Measurements from ENCODE around the gene B9D1. TPM values are rescaled to one million over a fixed set of nuclear protein-coding genes. Genes with fewer than 3 reads are reported as not detected.

The B9D1 gene
- total RNA-seq, 2 donors from 2014 or later = 7.7 to 9.8 TPM

GRCh38 chr17:19315104-19315503, 47.4 kb downstream of the B9D1 start:
- peak; percentile 69 for DNase-seq (ENCODE audit: low spot score)
- intact Hi-C loops (cut with DNase I) = no loop called here

- peak; percentile 46 for DNase-seq (ENCODE audit: low spot score)
- intact Hi-C loops (cut with DNase I) = loop anchor here in 1 of 2 donors (2.0 kb wide), 1 partner anchor 389 kb away; no protein-coding TSS in a partner anchor
Measured at GRCh38 chr17:19313746-19314651, 48.5 kb downstream of the B9D1 start.

- intact Hi-C loops (cut with DNase I) = loop anchor here in 1 of 2 donors (2.0 kb wide), 1 partner anchor 390 kb away; no protein-coding TSS in a partner anchor
- peak; percentile 26 for DNase-seq (ENCODE audit: low spot score)
Measured at GRCh38 chr17:19313066-19313745, 49.3 kb downstream of the B9D1 start.

GRCh38 chr17:19312406-19312805, 50.1 kb downstream of the B9D1 start:
- DNase-seq (ENCODE audit: low spot score) = peak; percentile 59
- intact Hi-C loops (cut with DNase I) = loop anchor here in 1 of 2 donors (2.0 kb wide), 1 partner anchor 390 kb away; no protein-coding TSS in a partner anchor

DNA sequence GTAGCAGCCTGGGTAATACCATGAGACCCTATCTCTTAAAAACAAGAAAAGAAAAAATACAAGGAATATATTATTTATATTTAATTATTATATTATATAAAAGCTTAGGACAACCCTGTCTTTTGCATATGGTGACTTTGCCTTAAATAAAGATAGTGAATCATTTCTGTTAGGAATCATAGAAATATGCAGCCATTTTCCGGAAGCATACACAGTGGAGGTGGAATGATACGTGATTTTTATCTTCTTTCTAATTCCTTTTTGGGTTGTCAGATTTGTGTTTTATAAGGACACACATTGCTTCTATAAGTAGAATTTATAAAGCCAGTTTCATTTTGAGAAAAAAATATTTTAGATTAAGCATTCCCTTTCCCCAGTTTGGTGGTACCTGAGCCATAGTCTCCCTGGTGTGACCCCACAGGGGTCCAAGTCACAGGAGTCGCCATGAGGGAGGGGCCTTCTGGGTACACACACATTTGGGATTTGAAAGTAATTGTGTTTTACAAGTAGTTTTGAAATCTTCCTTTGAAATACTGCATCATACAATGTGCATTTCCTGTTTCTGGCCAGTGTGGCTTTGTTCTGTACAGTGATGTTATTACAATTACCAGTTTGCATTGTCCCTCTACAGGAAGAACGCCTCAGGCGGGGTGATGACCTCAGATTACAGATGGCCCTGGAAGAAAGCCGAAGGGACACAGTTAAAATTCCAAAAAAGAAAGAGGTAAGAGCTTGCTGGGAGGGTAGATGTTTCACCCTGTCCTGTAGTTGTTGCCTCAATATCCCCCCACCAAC, 50.9 kb downstream of the B9D1 start:
- DNase-seq (ENCODE audit: low spot score) = peak; percentile 54
- intact Hi-C loops (cut with DNase I) = loop anchor here in 1 of 2 donors (2.0 kb wide), 1 partner anchor 391 kb away; no protein-coding TSS in a partner anchor

GRCh38 chr17:19311016-19311415, 51.5 kb downstream of the B9D1 start:
- intact Hi-C loops (cut with DNase I) = no loop called here
- peak; percentile 30 for DNase-seq (ENCODE audit: low spot score)

- DNase-seq (ENCODE audit: low spot score) = peak; percentile 65
Measured at GRCh38 chr17:19310151-19310550, 52.4 kb downstream of the B9D1 start.

GRCh38 chr17:19309701-19310100, 52.8 kb downstream of the B9D1 start:
- intact Hi-C loops (cut with DNase I) = no loop called here
- DNase-seq (ENCODE audit: low spot score) = peak; percentile 59

More at GRCh38 chr17:19310151-19310550, 52.4 kb downstream of the B9D1 start:
- intact Hi-C loops (cut with DNase I) = no loop called here

- intact Hi-C loops (cut with DNase I) = no loop called here
- peak; percentile 63 for DNase-seq (ENCODE audit: low spot score)
Measured at GRCh38 chr17:19308398-19308797, 54.1 kb downstream of the B9D1 start.

DNA sequence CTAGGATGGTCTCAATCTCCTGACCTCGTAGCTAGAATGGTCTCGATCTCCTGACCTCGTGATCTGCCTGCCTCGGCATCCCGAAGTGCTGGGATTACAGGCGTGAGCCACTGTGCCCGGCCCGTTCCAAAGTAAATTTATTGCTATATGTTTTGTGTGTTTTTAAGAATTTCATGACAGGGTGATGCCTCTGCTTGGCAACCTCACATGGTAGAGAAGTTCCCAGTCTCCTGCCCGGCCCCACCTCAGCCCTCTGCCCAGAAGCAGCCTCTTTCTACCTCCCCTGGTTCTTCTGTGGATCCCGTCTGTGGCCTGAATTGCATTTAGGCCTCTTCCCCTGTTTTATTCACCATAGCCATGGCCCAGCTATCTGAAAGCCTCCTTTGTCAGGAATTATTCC, 55.0 kb downstream of the B9D1 start:
- peak; percentile 40 for DNase-seq (ENCODE audit: low spot score)
- intact Hi-C loops (cut with DNase I) = no loop called here

DNA sequence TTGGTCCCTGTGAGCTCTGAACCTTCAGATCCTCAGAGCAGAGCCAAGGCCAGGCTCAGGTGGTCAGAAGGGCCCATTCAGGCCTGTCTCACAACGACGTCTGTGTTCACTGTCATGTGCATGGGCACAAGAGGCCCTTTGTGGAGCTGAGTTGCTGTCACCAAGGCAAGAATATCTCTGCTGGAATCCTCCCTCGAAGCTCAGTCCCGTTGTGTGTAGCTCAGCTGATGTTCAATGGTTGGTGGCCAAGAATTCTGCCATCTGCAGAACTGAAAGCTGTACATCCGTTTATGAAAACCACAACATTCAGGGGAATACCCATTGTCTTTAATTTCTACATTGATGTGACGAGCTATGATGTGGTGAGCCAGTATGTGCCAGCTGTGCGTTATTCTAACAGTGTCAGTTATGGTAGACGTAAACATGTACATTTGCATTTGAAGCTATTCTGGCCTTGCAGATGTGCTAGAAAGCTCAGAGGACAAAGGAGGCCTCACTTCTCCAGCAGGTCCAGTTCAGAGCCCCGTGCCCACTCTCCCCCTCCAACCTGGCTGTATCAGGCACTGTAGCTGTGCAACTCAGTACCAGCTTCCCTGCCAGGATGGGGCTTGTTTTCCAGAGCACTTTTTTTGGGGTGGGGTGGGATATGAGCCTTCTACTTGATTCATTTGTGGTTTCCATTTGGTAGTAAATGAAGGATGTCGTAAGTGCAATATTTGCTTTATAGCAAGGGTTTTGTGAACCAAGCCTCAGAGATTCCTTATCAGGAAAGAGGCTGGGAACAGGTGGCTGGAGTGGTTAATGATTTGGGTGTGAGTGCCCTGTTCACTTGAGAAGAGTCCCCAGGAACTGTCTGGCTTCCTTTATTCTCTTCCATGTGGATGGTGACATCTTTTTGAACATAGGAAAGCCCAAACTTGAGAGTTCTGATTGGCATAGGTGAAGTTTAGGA, 56.1 kb downstream of the B9D1 start:
- intact Hi-C loops (cut with DNase I) = no loop called here

GRCh38 chr17:19305761-19306159, 56.8 kb downstream of the B9D1 start:
- DNase-seq (ENCODE audit: low spot score) = no peak
- intact Hi-C loops (cut with DNase I) = no loop called here

More for the DNA sequence above, 56.1 kb downstream of the B9D1 start:
- DNase-seq (ENCODE audit: low spot score) = peak; percentile 49

DNA sequence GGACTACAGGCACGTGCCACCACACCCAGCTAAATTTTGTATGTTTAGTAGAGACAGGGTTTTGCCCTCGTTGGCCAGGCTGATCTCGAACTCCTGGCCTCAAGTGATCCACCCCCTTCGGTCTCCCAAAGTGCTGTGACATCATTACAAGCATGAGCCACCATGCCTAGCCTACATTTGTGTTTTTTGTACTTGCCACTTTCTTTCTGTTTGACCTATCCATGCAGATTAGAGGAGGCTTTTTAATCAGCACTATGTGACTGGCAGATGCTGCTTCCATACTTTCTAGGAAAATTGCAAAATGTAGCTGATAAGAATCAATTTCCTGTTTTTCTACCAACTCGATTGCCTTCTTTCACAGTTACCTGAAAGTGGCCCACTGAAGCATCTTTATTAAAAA, 57.3 kb downstream of the B9D1 start:
- peak; percentile 26 for DNase-seq (ENCODE audit: low spot score)
- intact Hi-C loops (cut with DNase I) = no loop called here

GRCh38 chr17:19304751-19305150, 57.8 kb downstream of the B9D1 start:
- intact Hi-C loops (cut with DNase I) = no loop called here
- DNase-seq (ENCODE audit: low spot score) = peak; percentile 47

DNA sequence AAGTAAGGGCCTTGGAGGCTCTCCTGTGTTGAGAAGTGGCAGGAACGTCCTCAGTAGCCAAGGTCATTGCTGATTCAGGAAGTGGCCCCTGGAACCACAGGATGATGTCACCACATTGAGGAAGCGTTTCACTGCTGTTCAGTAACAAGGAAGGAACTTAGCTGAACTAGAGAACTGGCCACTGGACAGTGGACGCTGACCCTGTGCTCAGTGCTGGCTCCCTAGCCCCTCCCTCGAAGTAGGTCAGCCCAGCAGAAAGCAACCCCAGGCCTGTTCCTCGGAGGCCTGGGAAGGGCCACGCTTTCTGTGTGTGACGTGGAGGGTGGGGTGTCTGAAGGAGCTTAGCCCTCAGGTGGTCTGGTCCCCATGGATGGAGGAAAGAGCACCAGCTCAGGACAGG, 58.3 kb downstream of the B9D1 start:
- DNase-seq (ENCODE audit: low spot score) = peak; percentile 84

DNA sequence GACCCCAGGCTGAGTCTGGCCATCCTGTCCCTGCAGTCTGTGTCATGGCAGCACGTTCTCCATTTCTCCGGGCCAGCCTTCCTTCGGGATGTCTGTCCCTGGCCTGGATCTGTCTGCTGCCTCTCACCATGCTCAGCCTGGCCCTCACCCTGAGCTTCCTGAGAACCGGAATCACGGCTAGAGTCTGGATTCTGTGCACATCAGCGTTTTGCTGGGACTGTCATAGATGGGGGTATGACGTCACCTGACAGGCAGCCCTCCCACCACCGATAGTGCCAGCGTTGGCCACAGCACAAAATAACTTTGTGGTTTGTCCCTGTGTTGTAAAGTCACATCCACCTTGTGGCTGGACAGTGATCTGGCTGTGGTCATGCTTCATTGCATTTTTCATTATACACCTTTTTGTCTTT, 59.2 kb downstream of the B9D1 start:
- DNase-seq (ENCODE audit: low spot score) = peak; percentile 74
- intact Hi-C loops (cut with DNase I) = no loop called here

More for the DNA sequence above, 58.3 kb downstream of the B9D1 start:
- intact Hi-C loops (cut with DNase I) = no loop called here

- intact Hi-C loops (cut with DNase I) = no loop called here
- DNase-seq (ENCODE audit: low spot score) = peak; percentile 74
Measured at GRCh38 chr17:19302791-19303331, 59.7 kb downstream of the B9D1 start.

DNA sequence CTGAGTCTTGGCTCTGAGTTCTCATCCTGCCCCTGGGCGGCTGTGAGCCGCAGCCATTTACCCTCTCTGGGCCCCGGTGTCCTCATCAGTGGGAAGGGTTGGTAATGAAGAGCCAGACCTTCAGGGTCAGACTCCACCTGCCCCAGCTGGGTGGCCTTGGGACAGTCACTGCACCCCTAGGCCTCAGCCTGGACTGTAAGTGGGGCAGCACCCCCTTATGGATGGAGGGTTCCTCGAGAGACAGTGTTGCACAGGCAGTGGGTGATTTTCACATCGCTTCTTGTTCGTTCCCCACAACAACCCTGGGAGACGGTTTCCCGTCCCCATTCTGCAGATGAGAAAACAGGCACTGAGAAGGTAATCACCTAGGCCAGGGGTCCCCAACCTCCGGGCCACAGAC, 60.5 kb downstream of the B9D1 start:
- DNase-seq (ENCODE audit: low spot score) = no peak
- intact Hi-C loops (cut with DNase I) = no loop called here
